GM10847 (cell line): ENCODE measurements around the gene SMPX.

ENCODE experiments used
- POLR2A ChIP-seq: IDR thresholded peaks from 2 replicates; pipeline ENCODE4 v1.6.1; 2011; ENCODE audit not compliant: insufficient read length; ENCODE audit errors: extremely low read depth

Gene SMPX

DNA sequence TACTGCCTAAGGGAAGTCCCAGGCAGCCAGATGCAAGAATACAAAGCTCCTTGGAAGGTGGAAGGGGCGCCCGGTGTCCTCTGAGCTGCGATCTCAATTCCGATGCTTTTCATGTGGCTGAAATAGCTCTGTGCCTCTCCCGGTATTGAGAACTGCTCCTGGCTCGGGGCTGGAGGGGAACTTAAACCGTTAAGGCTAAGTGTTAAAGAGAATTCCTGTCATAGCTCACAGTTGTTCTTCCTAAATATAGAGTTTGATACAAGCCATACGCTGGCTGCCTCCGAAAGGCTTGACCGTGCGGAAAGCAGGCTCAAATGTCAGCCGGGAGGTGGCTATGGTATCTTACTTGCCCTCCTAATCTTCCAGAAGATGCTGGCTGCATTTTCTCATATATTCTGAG is at the start of gene SMPX:
Gene SMPX, minus strand, starts transcription at position 157 of the 400 bp plus-strand sequence. CDS start 3,826 bp downstream, outside the sequence.
- no peak for TF ChIP-seq POLR2A

DNA sequence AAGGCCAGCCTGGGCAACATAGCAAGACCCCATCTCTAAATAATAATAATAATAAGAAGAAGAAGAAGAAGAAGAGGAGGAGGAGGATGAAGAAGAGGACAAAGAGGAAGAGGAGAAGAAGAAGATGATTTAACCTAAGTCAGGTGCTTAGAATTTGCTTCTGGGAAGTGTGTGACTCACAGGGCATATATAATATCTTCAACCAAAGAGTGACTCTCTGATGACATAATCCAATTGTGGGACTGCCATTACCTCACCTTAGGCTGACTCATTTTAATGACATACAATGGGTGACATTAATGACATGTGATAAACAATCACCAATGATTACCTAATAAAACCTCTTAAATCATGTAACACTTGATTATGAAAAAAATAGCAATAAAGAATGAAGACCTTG is 48.8 kb upstream of the SMPX start:
- TF ChIP-seq POLR2A, result no peak

DNA sequence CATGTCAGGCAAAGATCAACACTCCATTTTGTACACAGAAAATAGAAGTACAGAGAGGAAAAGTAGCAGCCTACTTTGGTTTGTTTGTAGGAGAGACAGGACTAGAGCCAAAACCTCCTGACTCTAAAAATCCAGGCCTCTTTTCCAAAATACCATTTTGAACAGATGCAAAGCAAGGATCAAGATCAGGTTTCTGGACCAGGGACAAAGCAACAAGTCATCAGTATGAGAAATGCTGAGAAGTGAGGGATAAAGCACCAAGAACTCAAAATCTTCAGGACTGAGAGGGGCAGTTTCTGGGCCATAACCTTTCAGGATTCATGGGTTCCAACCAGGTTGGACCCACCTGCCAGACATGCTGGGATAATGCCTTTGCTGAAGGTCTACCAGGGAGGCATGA is 44.9 kb upstream of the SMPX start:
- TF ChIP-seq POLR2A, result no peak

DNA sequence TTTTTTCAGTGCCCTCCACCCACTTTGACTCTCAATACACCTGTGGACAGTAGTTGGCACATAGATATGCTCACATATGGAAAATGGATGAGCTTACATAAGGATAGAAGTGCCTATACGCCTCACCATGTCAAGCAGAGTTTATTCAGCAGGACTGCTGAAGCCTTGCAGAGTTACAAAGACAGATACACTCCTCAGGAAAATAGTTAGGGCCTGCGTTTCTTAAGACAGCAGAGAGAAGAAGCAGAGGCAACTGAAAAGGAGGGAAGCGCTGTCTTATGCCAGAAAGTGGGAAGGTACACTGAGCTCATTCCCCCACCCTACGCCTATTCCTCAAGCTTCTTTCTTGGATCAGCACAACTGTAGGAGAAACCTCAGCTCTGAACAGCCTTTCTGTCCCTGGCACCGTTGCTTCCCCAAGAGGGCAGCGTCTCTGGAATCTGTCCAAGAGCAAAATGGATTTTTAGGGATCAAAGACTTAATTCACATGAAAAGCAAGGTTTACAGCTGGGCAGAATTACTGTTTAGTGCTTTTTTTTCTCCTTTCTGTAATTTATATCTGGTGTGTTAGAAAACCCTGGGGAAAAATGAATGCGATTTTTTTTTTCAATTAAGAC is 44.2 kb upstream of the SMPX start:
- TF ChIP-seq POLR2A, result no peak

DNA sequence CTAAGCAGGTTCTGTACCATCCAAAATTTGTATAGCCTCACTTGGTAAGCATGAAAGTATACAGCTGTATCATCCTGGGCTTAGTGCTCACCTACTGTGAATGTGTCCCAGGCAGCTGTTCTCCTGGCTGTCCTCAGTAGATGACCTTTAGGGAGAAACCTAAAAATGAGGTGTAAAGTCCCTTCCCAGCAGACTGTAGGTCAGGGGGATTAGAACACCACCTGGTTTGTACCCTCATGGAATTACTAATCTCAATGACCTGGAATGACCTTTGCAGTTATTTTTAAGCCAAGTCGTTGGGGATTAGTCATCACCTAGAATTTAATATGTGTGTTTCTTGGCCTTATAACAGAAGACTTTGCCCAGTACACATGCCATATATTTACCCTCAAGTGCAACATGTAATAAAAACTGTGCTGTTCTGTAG is 42.4 kb upstream of the SMPX start:
- no peak for TF ChIP-seq POLR2A

DNA sequence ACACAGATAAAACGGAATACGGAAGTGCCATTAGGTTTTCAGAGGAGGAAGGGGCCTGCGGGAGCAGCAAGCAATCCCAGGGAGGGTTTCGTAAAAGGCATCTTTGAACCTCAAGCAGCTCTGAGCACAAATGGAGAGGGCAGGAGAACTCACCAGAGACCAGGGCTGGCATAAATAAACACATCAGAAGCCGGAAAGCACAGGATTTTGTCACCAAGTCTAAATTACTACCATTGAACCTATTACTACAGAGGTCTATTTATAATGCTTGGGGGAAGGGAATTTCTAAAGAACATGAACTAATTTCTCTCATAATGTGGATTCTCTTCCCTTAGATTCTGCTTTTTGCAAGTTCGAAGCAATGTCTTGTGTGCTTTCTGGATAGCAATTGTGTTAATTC is 41.9 kb upstream of the SMPX start:
- no peak for TF ChIP-seq POLR2A

DNA sequence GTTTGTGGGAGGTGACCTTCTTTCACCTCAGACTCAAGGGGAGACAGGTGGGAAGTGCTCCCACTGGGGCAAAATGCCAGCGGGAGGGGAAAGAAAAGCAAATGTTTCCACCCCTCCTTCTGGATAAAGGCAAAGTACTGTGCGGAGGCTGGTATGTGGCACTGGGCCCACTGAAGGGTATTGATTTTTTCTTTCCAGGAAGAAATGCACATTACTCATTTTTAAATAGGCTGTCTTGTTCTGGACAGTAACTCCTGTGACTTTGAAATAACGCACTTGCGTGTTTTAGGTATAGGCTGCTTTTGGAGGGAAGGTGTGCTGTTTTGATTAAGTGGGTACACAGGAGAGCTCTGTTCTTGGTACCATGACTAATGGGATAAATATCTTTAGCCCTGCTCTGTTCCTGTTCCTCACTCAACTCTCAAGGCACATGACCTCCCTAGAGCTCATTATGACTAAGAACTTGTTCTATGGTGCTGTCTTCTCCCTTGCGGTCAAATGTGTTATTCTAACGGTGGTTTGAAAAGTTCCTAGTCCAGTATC is 40.8 kb upstream of the SMPX start:
- TF ChIP-seq POLR2A, result no peak

DNA sequence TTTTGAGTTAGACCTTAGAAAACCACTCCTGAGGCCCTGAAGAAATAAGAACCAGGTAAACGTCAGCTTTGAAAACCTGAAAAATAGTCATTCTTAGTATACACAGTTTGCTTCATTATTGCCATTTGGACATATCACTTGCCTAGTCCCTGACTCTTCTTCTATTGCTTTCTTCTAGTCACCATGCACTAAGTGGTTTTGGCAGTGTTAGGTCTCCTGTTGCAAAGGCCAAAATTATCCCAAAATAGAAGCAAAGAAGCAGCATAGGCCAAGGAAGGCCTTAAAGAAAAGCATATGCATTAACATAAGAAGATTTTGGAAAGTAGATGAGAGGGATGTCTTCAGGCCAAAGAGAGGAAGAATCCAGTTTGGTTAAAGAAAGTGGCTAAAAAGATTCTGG is 24.1 kb upstream of the SMPX start:
- no peak for TF ChIP-seq POLR2A

DNA sequence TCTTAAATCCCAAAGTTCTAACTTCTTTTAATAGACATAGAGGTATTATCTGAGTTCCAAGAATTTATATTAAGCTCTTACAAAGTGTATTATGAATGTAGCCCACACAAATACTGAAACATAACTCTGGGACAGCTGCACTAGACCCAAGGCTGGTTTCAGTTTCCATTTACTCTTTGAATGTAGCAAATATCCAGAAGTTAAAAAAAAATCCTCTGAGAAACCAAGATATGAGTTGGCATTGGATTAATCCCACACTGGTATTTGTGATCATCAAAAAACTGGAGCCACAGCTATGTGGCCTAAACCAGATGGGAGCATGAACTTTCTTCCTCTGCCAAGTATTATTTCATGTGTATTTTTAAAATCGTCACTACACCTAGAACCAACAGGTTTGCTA is 23.6 kb upstream of the SMPX start:
- TF ChIP-seq POLR2A, result no peak

DNA sequence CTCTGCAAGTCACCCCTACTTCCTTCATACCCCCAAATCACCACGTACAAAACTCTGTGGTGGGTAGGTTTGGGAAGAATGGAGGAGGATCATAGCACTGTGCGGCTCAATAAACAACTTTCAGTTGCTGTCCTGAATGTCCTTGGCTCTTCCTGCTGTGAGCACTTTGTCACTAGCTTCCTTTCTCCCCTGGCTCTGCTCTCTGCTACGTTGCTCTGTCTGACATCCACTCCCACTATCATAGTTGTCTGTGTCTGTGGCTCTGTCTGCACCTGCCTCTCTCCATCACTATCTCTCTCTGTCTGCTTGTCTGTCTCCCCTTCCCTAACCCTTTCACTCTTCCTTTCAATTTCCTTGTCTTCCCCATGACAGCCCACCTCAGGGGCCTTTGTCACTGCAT is 21.2 kb upstream of the SMPX start:
- TF ChIP-seq POLR2A, result no peak

DNA sequence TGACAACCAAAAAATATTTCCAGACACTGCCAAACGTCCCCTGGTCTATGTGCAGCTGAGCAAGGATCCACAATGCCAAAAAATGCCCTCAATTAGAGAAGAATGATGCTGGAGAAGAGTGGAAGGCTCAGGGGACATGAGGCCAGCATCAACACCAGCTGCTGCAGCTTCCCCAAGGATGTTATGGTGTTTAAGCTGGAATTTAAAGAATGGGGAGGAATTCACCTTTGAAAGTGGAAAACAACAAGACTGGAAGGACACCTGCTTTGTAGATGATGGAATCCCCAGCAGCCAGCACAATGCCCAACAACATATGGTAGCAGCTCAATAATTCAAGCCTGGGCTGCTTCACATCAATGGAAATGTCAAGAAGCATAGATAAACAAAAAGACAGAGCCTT is 20.3 kb upstream of the SMPX start:
- no peak for TF ChIP-seq POLR2A

DNA sequence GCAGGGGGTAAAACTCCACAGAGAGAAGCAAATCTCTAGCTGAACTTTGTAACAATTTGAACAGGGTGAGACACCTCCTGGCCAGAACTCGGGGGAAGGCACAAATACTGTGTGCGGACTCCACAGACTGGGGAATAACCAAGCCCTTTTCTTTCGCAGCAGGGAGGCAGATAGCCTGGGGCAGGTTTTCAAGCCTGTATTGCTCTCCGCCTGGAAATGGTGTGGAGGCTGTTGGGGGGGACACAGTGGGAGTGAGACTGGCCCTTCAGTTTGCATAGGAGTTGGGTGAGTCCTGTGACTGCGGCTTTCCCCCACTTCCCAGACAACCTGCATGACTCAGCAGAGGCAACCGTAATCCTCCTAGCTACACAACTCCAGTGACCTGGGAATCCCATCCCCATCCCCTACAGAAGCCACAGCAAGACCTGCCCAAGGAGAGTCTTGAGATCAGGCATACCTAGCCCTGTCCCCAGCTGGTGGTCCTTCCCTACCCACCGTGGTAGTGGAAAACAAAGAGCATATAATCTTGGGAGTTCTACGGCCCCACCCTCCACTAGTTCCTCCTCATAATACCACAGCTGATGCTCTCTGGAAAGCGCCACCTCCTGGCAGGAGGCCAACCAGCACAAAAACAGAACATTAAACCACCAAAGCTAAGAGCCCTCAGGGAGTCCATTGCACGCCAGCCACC is 12.9 kb upstream of the SMPX start:
- TF ChIP-seq POLR2A, result no peak

DNA sequence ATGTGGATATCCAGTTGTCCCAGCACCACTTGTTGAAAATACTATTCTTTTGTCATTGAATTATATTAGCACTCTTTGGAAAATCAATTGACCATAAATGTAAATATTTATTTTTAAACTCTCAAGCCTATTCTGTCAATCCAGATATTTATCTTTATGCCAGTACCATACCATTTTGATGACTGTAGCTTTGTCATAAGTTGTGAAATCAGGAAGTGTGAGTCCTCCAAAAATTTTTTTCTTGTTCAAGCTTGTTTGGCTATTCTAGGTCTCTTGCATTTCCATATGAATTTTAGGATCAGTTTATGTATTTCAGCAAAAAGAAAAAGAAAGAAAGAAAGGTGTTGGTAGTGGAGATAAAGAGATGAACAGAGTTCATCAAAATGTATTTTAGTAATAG is 8.2 kb upstream of the SMPX start:
- TF ChIP-seq POLR2A, result no peak

DNA sequence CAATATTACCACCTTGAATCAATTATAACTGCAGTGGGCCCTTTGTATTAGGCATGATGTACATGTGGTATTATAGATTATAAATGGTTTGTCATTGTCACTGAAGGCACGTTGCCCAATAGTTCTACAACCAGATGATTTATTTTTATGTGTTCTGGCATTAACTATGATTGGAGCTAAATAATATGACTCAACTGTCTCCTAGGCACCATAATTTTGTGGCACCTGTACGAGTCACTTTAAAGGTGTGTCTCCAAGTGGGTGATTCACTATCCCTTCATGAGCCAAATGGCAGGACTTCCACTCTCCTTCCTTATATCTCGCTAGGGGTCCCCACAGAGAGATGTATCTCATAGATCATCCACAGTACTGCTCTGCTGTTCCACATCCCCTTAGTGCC is 6.1 kb upstream of the SMPX start:
- no peak for TF ChIP-seq POLR2A

DNA sequence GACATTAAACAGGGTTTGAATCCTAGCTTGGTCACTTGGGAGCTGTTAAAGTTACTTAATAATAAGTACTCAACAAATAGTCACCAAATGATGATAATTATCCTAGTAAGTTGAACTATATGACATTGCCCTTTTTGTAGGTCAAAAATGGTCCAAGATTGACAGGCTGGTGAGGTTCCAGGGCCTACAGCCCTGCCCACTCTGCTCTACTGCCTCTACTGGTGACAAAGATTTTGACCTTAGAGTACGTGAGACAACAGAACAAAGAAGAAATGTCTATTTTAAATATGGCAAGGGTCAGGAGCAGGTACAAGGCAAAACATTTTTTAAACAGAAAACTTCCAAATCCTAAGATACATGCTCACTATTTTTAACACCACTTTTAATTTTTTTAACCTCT is 572 bp upstream of the SMPX start:
- TF ChIP-seq POLR2A, result no peak

DNA sequence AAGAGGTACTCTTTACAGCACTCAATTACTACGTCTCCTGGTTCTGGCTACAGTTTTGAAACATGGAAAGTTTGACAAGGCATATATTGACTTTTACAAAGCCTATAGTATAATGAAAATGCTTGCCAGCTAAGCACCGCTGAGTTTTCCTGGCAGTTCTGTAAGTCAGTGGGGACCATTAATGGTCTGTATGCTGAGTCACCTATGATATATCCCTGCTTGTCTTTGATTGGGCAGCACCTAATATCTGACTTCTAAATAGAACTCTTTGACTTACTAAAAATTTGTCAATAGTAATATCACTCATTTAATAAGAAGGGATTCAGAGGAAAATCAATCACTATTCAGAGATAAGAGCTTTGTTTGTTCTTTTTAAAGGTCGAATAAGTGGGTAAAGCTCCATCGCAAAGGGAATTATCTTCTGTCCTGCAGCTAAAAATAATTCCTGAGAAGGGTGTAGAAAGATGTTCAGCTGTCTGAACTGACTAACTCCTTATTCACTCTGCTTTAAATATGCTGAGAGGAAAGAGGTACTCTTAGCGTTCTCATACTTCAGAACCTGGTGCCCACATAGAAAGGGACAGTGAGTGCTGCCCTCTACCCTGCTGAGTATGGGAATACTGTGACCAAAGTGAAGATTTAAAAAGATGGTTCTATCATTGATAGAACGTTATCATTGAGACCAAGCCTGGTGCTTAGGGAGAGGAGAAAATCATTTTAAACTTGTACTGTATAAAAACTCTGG is 959 bp downstream of the SMPX start:
- no peak for TF ChIP-seq POLR2A
